AG04449 (cell line): ENCODE results near the gene FAM53B.

Source experiments
- CTCF ChIA-PET: fragments of 350-600 bp; formaldehyde crosslinking; extraction: SDS; loops from one replicate; lab custom pipeline; 2021; ENCODE audit warnings: antibody characterized with exemption; lab: Yijun Ruan, JAX
- POLR2A ChIA-PET: fragments of 400-600, 350-600 bp; formaldehyde crosslinking; extraction: SDS; loops from one replicate; lab custom pipeline; 2020; ENCODE audit warnings: antibody characterized with exemption, inconsistent platforms; lab: Yijun Ruan, JAX
- DNase-seq: peaks from one replicate; pipeline ENCODE4 v3.0.0-alpha.2; 2010; ENCODE audit warnings: low read depth, low spot score
- H3K4me3 ChIP-seq: 2 replicates; pipeline ENCODE4 v1.5.1; 2011; ENCODE audit warnings: low read depth, mild to moderate bottlenecking, control low read depth, low read length
- TF ChIP-seq, protein P1 (sequence below): IDR thresholded peaks from one replicate; pipeline ENCODE4 v1.5.1; 2011; ENCODE audit warnings: mild to moderate bottlenecking, moderate library complexity, low read length, control low read depth, inconsistent platforms; ENCODE audit not compliant: insufficient read depth; ENCODE audit errors: missing control alignments

FAM53B gene

DNA sequence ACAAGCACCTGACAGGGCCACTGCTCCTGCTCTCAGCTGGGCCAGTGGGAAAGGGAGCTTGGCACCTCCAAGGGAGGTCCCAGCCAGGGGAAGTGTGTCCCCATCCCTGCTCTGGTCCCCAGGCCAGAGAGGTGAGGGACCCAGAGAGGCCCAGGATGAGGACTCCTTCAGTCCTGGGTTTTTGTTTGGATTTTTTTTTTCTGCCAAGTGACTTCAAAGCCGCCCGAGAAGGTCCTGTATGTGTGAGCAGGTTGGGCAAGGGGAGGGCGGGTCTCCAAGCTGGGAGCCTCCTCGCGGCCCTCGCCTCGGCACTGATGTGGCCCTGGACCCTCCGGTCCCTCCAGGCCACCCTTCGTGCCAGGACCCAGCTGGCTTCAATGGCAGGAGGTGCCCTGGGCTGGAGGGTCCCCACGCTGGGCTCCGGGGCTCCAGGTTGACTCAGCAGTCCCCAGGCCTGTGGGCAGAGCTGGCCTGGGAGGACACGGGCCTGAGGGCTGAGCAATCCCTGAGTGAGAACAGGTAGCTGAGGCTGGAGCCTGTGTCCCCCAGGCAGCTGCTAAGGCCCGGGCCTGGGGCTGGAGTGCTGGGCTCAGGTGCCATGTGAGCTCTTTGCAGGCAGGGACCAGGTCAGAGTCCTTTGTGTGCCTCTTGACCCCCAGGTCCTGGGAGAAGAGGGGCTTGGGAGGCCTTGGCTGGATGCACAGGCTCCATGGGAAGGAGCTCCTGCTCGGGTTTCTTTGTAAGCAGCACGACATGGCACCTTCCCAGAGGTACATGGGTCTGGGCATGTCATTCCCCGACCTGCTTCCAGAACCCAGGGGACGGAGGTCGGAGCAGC is 140.6 kb downstream of the FAM53B start:
- TF ChIP-seq, protein P1, sequence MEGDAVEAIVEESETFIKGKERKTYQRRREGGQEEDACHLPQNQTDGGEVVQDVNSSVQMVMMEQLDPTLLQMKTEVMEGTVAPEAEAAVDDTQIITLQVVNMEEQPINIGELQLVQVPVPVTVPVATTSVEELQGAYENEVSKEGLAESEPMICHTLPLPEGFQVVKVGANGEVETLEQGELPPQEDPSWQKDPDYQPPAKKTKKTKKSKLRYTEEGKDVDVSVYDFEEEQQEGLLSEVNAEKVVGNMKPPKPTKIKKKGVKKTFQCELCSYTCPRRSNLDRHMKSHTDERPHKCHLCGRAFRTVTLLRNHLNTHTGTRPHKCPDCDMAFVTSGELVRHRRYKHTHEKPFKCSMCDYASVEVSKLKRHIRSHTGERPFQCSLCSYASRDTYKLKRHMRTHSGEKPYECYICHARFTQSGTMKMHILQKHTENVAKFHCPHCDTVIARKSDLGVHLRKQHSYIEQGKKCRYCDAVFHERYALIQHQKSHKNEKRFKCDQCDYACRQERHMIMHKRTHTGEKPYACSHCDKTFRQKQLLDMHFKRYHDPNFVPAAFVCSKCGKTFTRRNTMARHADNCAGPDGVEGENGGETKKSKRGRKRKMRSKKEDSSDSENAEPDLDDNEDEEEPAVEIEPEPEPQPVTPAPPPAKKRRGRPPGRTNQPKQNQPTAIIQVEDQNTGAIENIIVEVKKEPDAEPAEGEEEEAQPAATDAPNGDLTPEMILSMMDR, result no peak
- H3K4me3 ChIP-seq, result no peak overlapping the region
- POLR2A ChIA-PET, result no interaction called here

DNA sequence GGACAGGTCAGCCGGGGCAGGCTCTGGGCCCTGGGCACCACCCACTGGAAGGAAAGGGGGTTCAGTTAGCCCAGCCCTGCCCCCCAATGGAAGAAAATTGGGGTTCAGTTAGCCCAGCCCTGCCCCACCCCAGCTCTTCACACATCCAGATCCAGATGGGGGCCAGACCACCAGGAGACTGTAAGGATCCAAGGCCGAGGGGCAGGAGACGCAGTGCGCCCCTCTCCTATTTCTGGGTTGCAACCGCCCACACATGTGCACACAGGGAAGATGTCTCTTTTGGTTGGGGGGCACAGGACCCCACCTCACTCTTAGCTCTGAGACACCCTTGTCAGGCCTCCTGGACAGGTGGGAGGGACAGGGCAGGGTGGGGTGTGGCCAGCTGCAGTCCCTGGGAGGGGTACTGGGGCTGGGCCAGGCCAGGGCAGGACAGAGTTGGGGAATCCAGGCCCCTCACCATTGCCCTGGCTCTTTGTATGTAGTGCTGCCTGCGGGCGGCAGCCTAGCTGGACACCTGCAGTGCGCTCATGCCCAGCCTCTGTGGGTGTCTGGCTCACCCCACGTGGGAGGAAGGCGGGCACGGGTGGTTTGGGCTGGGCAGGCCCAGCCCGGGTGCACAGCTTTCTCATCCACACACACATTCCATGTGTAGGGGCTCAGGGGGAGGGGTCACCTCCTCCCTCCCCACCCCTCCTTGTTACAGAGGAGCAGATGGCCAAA is 141.4 kb downstream of the FAM53B start:
- TF ChIP-seq, protein P1, result no peak
- H3K4me3 ChIP-seq, result no peak overlapping the region
- ChIA-PET POLR2A (no interaction called here), CTCF (no interaction called here)
- no peak for DNase-seq

More for the DNA sequence above, 140.6 kb downstream of the FAM53B start:
- CTCF ChIA-PET, result no interaction called here
- DNase-seq, result no peak

DNA sequence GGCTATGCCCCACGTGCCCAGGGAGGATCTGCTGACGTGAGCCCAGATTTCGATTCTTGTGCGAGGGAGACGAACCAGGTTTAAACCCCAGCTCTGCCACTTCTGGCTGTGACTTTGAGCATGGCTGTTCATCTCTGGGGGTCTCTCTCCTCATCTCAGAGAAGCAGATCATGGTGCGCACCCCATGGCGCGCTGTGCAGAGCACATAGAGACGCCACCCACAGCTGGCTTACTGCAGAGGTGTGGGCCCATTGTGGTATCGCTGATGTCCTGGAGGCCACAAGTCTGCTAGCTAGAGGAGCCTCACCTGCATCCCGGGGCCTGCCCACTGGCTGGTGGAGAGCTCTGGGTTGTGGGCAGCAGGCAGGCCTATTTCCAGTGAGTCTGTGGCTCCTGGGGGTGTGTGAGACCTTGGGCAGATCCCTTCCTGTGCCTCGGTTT is 142.0 kb downstream of the FAM53B start:
- ChIA-PET POLR2A (no interaction called here), CTCF (no interaction called here)
- TF ChIP-seq, protein P1, result no peak

DNA sequence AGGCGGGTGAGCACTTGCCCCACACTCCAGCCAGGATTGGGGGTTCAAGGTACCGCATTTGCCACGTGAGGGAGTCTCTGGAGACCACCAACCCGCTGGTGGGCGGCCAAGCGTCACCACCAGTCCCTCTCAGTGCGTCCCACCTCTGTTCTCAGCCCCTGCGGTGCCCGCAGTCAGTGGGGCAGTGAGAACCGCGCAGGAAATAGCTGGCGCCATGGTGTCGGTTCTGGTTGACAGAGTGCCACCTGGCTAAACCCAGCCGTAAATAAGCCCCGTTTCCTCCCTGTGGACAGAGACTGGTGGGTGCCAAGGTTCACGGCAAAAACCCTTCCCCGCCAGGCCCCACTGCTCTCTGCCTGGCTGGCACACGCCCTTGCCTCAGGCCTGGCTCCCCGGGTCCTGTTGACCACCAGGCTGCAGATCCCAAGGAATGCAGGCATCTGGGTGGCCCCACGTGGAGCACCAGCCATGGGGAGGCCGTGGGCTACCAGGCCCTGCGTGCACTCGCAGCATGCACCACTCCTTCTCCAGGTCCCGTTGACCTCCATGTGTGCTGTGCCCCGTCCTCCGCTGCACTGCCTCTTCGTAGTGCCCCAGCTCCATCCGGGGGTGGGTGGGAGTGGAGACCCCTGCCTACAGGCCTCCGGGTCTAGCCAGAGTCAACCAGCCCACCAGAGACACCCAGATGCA is 142.6 kb downstream of the FAM53B start:
- ChIA-PET CTCF (no interaction called here), POLR2A (no interaction called here)
- DNase-seq, result no peak
- no peak overlapping the region for H3K4me3 ChIP-seq
- TF ChIP-seq, protein P1, result no peak

More for the DNA sequence above, 142.0 kb downstream of the FAM53B start:
- no peak overlapping the region for H3K4me3 ChIP-seq
- DNase-seq, result no peak

DNA sequence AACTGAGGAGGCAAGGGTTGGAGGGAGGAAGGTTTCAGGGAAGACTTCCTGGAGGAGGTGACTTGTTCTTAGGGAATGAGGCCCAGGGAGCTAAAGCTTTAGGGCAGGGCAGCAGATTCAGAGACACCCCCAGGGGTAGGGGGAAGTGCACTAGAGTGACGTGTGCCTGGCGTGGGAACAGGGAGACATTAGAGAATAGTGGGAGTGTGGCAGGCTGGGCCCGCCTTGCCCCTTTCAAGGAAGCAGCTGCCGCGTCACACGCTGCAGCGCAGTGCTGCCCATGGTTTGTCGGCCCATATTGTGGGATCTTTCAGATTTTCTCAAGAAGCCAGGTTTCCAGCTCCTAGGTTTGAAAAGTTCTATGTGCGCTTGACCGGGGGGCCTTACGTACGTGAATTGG is 143.2 kb downstream of the FAM53B start:
- H3K4me3 ChIP-seq, result no peak overlapping the region
- ChIA-PET POLR2A (no interaction called here), CTCF (no interaction called here)
- DNase-seq, result no peak
- TF ChIP-seq, protein P1, result no peak
